ENCODE results near the gene SLC24A3.

The SLC24A3 gene

DNA sequence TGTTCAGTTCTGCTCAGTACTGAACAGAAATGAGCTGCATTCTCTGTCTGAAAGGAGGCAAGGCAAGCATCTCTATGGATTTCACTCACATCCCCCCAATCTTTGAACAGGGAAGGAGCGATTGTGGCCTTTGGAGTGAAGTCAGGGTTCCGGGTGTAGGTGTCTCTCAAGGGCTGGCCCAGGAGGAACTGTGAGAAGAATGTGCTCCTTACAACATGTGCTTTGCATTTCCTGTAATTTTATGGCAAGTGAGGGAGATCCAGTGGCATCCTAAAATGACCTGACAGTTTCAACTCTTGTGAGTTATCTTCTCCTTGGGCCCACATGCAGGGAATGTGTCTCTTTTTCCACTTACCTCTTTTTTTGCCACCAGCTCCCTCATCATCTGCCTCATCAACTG lies 482.6 kb downstream of the SLC24A3 start:
- no peak for DNase-seq

DNA sequence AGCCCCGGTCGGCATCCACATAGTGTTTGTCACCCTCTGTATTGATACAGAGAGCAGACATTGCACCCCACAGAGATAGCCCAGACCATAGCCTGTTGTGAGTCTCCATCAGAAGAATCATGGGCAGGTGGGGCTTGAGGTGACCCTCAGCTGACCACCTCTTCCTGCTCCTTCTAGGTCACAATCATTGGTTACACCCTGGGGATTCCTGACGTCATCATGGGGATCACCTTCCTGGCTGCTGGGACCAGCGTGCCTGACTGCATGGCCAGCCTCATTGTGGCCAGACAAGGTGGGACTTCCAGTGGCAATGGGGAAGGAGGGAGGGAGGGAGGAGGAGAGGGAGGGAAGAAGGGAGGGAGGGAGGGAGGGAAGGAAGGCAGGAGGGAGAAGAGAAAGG lies 484.2 kb downstream of the SLC24A3 start:
- no peak for DNase-seq

- no peak for DNase-seq
Measured at GRCh38 chr20:19697415-19697814, 485.0 kb downstream of the SLC24A3 start.

DNA sequence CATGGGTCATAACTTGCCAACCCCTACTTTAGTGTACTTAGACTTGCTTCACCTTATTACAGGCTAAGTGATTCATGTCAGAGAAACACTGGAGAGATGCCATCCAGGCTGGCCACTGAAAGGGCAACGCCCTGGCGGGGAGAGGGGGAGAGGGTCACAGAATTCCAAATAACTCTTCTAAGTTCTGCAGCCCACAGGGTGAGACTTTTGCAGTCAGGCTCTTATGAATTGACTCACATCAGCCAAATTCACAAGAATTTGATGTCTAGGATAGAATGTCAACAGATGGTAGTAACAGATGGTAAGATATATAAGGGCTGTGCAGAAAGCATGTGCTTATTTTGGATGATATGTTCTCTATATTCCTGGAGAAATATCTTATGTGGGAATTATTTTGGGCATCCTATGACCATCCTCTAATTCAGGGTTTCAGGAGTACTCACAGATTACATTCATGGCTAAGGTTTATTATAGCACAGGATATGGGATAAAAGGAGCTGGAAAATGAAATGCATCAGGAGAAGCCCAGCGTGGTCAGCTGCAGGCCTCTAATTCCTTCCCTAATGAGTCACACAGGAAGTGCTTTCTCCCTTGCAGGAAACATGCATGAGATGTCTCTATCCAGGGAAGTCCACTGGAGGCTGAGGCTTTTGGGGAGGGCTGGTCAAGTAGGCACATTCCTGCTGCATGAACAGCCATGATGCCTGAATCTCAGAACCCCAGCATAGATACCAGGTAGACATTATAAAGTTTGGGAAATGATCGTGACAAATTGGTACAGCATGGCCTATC lies 486.9 kb downstream of the SLC24A3 start:
- DNase-seq: no peak

DNA sequence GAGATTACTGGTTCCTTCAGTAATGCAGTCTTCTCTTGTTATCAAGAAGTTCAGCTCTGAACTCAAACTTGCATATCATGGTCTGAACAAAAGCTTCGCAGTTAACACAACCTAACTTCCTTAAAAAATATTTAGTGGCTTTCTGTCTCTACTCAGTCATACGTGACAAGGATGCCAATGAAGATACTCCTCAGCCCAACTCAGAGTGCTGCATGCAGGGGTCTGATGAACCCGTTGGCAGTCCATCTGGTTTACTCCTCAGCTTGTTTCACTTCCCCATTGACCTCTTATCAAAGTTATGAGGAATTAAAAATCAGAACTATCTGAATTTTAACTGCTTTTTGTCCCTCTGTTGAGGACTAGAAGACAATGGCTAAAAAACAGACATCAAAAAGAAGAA lies 489.0 kb downstream of the SLC24A3 start:
- DNase-seq: no peak

DNA sequence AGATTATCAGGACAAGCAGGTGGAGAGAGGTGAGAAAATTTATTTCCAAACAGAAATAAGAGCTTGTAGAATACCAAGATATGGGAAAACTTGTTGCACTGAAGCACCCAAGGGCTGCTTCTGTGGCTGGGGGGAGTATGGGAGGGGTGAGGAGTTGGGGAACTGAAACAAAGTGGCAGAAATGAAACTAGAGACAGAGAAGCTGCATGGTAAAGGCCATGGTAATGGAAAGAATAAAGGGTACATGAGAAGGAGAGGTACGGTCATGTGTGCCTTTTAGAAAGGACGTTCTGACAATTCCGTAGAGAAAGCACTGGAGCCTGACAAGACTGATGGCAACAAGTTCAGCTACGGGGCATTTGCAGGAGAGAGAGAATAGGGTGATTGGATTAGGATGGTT lies 494.0 kb downstream of the SLC24A3 start:
- DNase-seq: no peak

GRCh38 chr20:19709635-19710335 lies 497.3 kb downstream of the SLC24A3 start:
- DNase-seq: no peak

DNA sequence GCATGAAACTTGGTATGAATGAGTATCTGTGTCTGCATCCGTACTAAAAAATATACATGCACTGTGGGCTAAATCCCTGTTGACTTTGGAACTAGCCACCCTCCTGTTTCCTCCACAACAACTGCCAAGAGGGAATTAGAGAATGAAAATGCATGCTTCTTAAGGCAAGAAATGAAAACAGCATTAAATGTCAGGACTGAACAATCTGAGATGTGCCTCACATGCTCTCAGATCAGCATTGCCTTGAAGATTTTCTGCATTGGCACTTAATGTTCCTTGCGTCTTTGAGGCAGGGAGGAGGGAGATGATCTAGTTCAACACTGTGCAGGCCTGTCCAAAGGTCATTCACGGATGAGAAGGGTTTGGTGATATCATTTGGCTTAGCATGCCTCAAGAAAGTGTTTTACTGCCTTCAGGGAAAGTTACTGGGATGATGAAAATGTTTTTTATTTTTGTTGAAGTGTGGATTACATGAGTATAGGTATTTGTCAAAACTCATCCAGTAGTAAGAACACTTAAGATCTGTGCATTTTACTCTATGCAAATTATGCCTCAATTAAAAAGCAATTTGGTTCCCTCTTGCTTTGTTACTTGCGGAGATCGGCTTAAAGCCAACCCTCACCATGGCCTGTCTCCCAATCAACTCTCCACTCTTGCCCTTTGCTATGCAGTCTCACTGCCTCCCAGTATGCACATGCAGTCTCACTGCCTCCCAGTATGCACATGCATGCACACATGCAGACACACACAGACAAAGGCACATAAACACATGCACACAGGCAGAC lies 498.1 kb downstream of the SLC24A3 start:
- DNase-seq: no peak

DNA sequence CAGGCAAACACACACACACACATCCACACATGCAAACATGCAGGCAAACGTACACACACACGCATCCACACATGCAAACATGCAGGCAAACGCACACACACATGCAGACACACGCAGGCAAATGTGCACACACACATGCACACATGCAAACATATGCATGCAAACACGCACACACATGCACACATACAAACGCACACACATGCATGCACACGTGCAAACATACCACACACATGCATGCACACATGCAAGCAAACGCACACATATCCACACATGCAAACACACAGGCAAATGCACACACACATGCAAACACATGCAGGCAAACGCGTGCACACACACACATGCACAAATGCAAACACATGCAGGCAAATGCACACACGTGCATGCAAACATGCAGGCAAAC lies 498.7 kb downstream of the SLC24A3 start:
- no peak for DNase-seq

DNA sequence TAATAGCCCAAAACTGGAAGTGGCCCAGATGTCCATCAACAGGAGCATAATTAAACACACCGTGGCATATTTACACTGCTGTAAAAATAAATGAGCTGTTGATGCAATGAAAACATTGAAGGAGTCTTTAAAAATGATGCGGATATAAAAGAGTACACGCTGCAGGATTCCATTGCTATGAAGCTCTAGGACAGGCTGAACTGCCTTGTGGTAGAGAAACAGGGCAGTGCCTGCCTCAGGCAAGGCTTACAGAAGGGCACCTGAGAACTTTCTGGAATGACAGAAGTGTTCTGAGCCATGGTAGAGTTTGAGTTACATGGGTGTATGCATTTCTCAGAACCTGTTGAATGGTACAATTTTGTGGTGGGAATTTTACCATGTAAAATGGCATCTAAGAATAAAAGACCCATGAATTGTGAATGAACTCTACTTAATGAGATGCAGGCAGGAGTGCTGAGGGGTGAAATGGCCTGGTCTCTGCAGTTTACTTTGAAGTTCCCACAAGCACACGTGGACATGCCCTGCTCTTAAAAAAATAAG lies 500.3 kb downstream of the SLC24A3 start:
- DNase-seq: peak; percentile 18

DNA sequence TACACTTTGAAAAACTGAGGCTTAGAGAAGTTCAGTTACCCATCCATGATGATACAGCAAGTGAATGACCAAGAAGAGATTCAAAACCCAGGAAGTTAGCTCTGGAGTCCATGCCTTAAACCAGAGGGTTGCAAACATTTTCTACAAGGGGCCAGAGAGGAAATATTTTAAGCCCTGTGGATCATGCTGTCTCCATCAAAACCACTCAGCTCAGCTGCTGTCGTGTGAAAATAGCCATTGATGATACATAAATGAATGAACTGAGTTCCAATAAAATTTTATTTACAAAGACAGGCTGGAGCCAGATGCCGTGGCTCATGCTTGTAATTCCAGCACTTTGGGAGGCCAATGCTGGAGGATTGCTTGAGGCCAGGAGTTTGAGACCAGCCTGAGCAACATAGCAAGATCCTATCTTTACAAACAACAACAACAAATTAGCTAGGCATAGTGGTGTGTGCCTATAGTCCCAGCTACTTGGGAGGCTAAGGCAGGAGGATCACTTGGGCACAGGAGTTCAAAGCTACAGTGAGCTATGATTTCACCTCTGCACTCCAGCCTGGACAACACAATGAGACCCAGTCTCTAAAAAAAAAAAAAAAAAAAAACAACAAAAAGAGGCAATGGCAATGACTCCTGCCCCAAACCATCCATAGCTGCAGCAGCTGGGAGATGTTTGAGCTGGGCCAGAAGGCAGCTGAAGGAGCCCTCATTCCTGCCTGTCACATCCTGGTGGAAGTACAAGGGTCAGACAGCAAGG lies 501.6 kb downstream of the SLC24A3 start:
- no peak for DNase-seq

DNA sequence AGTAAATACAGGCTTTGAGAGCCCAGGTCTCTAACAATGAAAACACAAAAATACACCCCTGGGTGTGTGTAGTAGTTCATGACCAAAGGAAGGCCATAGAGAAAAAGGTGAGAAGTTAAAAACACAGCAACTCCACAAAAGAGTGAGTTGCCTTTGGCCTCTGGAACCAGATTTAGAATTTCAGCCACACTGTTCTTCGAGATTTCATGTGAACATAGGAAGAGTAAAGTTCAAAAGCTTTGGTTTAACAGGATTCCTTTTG lies 502.1 kb downstream of the SLC24A3 start:
- DNase-seq: no peak

GRCh38 chr20:19715986-19716385 lies 503.5 kb downstream of the SLC24A3 start:
- DNase-seq: no peak

DNA sequence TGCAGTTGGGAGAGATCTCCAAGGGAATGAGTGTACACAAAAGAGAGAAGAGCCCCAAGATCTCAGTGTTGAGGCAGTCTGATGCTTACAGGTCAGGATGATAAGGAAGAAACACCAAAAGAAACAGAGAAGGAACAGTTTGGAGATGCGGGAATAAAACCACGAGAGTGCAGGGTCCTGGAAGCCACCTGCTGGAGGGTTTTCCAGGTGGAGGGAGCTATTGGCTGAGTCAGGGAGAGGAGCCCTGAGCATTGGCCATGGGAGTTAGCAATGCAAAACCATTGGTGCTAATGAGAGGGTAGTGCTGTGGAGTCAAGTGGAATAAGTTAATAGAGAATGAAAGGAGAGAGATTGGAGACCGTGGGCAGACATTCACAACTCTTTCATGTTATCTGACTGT lies 506.4 kb downstream of the SLC24A3 start:
- DNase-seq: no peak

GRCh38 chr20:19720991-19721390 lies 508.5 kb downstream of the SLC24A3 start:
- no peak for DNase-seq

DNA sequence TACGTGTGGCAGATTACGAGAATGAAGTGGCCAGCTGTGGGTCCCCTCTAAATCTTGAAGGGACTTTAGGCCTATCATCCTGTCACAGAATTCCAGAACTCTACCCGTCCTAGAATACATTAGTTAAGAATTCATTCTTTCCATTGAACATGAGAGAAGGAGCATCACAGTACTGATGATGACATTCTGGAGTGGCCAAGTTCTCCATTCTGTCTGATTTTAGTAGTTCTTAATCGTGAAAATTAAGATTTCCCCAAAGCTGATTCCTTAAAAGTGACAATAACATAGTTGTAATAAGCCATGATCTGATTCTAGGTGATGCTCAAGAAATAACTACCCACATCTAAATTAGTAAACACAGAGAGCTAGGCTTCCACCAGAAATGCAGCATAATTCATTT lies 510.6 kb downstream of the SLC24A3 start:
- DNase-seq: no peak

DNA sequence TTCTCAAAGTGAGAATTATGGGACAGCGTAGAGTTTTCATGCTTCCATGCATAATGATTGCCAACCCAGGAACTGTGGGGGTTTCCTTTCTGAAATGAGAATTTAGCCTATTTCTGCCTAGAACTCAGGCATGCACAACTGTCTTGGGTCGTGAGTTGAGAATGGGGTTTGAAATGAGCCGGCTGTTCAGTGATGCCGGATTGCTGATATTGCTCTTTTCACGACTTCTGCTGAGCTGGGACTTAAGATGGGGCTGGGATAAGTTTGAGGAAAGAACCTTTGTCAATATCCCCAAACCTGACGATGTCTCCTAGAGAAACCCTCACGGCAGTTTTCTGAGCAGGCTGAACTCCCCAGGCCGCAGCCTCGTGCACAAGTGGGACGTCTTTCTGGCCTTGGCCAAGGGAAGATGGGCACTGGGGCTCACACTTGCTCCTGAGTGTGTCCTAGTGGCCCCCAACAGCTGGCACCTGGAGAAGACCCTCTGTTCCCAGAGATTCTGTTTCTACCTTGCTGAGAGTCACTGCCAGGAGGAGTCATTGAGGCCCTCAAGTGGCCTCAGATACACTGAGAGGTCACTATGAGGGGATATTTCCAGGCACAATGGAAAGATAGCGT lies 511.5 kb downstream of the SLC24A3 start:
- DNase-seq: no peak

DNA sequence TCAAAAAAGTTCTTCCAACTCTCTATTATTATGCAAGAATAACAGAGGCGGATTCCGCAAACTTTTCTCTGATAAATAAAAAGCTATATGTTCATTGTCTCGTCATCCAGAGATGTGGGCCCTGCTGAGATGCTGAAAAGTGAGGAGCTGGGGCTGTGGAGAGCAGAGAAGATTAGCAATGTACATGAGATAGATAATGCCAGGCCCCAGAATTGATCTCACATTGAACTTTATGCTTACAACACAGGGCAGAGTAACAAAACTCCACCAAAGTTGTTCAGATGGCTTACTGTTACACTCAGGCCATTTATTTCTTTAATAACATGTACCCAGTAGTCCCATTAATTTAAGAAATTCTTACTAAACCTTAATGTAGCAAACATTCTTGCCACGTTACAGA lies 512.9 kb downstream of the SLC24A3 start:
- DNase-seq: no peak

- no peak for DNase-seq
Measured at GRCh38 chr20:19725814-19726525, 513.5 kb downstream of the SLC24A3 start.

GRCh38 chr20:19727251-19727847 lies 514.9 kb downstream of the SLC24A3 start:
- no peak for DNase-seq

- DNase-seq: no peak
Measured at GRCh38 chr20:19729672-19730071, 517.2 kb downstream of the SLC24A3 start.
